DND-41 (cell line): ENCODE measurements around the gene KRTAP10-3.

ENCODE experiments used
- ATAC-seq: fragments of 200-7000 bp; cut with Tn5 transposase; 3 replicates; pipeline ENCODE4 v1.9.1; 2021; ENCODE audit warnings: low read depth; ENCODE audit not compliant: insufficient read depth
- DNase-seq: peaks from one replicate; pipeline ENCODE4 v3.0.0-alpha.2; 2020
- H2AFZ ChIP-seq: 2 replicates; pipeline ENCODE4 v1.6.0; 2012; ENCODE audit warnings: low read depth, low read length
- H3K27ac ChIP-seq: 2 replicates; pipeline ENCODE4 v1.5.1; 2012; ENCODE audit warnings: low read length, inconsistent platforms
- H3K27me3 ChIP-seq: fragments of 200-600 bp; sonication (generic); 2 replicates; pipeline ENCODE4 v1.6.0; 2012; ENCODE audit warnings: low read length, mild to moderate bottlenecking, inconsistent platforms; ENCODE audit not compliant: insufficient read depth, poor library complexity
- H3K36me3 ChIP-seq: 2 replicates; pipeline ENCODE4 v1.5.1; 2012; ENCODE audit warnings: low read length, inconsistent platforms; ENCODE audit not compliant: insufficient read depth
- H3K4me1 ChIP-seq: 2 replicates; pipeline ENCODE4 v1.5.1; 2012; ENCODE audit warnings: mild to moderate bottlenecking, low read length; ENCODE audit not compliant: insufficient read depth
- H3K4me2 ChIP-seq: 2 replicates; pipeline ENCODE4 v1.6.0; 2012; ENCODE audit warnings: mild to moderate bottlenecking, moderate library complexity, low read length, inconsistent platforms; ENCODE audit not compliant: insufficient read depth
- H3K4me3 ChIP-seq, 2 experiments: fragments of 200-600 bp in 1 of 2; shearing (Covaris generic) in 1 of 2; 2 replicates each; pipeline ENCODE4 v1.5.1; 2012 to 2016; ENCODE audit warnings: inconsistent platforms in 2 of 2, low read length in 2 of 2, mild to moderate bottlenecking in 2 of 2, low read depth in 1 of 2, moderate library complexity in 1 of 2
- H3K79me2 ChIP-seq: 2 replicates; pipeline ENCODE4 v1.6.0; 2012; ENCODE audit warnings: low read length, inconsistent platforms; ENCODE audit not compliant: insufficient read depth
- H3K9ac ChIP-seq: 2 replicates; pipeline ENCODE4 v1.6.0; 2012; ENCODE audit warnings: low read depth, mild to moderate bottlenecking, inconsistent platforms, low read length, moderate library complexity
- H3K9me3 ChIP-seq: 2 replicates; pipeline ENCODE4 v1.5.1; 2012; ENCODE audit warnings: low read length, moderate library complexity, mild to moderate bottlenecking, inconsistent platforms; ENCODE audit not compliant: insufficient read depth, severe bottlenecking
- H4K20me1 ChIP-seq: 2 replicates; pipeline ENCODE4 v1.6.0; 2012; ENCODE audit warnings: low read length; ENCODE audit not compliant: insufficient read depth
- CTCF ChIP-seq: IDR thresholded peaks from 2 replicates; pipeline ENCODE4 v1.5.1; 2012; ENCODE audit warnings: borderline replicate concordance, low read length, moderate library complexity, mild to moderate bottlenecking; ENCODE audit not compliant: poor library complexity, severe bottlenecking; ENCODE audit errors: extremely low read depth
- EZH2 ChIP-seq: IDR thresholded peaks from 3 replicates; pipeline ENCODE4 v1.6.1; 2012; ENCODE audit warnings: borderline replicate concordance, low read depth, mild to moderate bottlenecking, moderate library complexity, low read length, inconsistent platforms; ENCODE audit not compliant: severe bottlenecking

Gene KRTAP10-3

GRCh38 chr21:44583800-44584147, 25.2 kb upstream of the KRTAP10-3 start:
- Histone ChIP-seq H3K27me3 (peaks cover 7% of the 10 kb centered on the region), H2AFZ (no peak overlapping the region), H3K79me2 (no peaks in the 10 kb centered on the region), H3K27ac (no peak overlapping the region), H3K4me3 (no peak overlapping the region), H3K9me3 (peaks cover 9% of the 10 kb centered on the region), H3K4me2 (no peak overlapping the region), H3K9ac (no peak overlapping the region), H3K4me1 (no peaks in the 10 kb centered on the region), H4K20me1 (no peaks in the 10 kb centered on the region), H3K36me3 (no peaks in the 10 kb centered on the region)
- ATAC-seq (no peak), DNase-seq (no peak)
- TF ChIP-seq EZH2 (no peak), CTCF (no peak)

GRCh38 chr21:44583089-44583799, 24.6 kb upstream of the KRTAP10-3 start:
- no peak overlapping the region for H3K4me2 ChIP-seq
- no peaks in the 10 kb centered on the region for H3K4me1 ChIP-seq
- DNase-seq (no peak), ATAC-seq (no peak)
- peaks cover 7% of the 10 kb centered on the region for H3K27me3 ChIP-seq
- H3K36me3 ChIP-seq: no peaks in the 10 kb centered on the region
- no peak overlapping the region for H3K27ac ChIP-seq
- no peak overlapping the region for H3K4me3 ChIP-seq
- H4K20me1 ChIP-seq: no peaks in the 10 kb centered on the region
- no peak overlapping the region for H2AFZ ChIP-seq
- TF ChIP-seq CTCF: no peak
- no peak for TF ChIP-seq EZH2
- no peaks in the 10 kb centered on the region for H3K79me2 ChIP-seq
- no peak overlapping the region for H3K9ac ChIP-seq
- H3K9me3 ChIP-seq: peaks cover 9% of the 10 kb centered on the region

GRCh38 chr21:44582055-44582454, 23.5 kb upstream of the KRTAP10-3 start:
- H3K9me3 ChIP-seq: peaks cover 9% of the 10 kb centered on the region
- H4K20me1 ChIP-seq: no peaks in the 10 kb centered on the region
- peaks cover 7% of the 10 kb centered on the region for H3K27me3 ChIP-seq
- H3K4me2 ChIP-seq: no peak overlapping the region
- H3K4me3 ChIP-seq: no peak overlapping the region
- no peaks in the 10 kb centered on the region for H3K36me3 ChIP-seq
- no peaks in the 10 kb centered on the region for H3K4me1 ChIP-seq
- ATAC-seq (no peak), DNase-seq (no peak)
- H3K27ac ChIP-seq: no peak overlapping the region
- H3K79me2 ChIP-seq: no peaks in the 10 kb centered on the region
- H3K9ac ChIP-seq: no peak overlapping the region
- H2AFZ ChIP-seq: no peak overlapping the region
- TF ChIP-seq EZH2 (no peak), CTCF (no peak)

- no peak overlapping the region for H3K4me3 ChIP-seq
Measured at GRCh38 chr21:44581158-44581557, 22.6 kb upstream of the KRTAP10-3 start.

More at GRCh38 chr21:44581158-44581557, 22.6 kb upstream of the KRTAP10-3 start:
- DNase-seq: no peak
- no peaks in the 10 kb centered on the region for H3K36me3 ChIP-seq
- H3K9me3 ChIP-seq: peaks cover 9% of the 10 kb centered on the region
- no peak for TF ChIP-seq CTCF
- TF ChIP-seq EZH2: no peak
- no peaks in the 10 kb centered on the region for H4K20me1 ChIP-seq
- H2AFZ ChIP-seq: no peak overlapping the region
- no peak overlapping the region for H3K4me2 ChIP-seq
- H3K27me3 ChIP-seq: peaks cover 7% of the 10 kb centered on the region
- H3K9ac ChIP-seq: no peak overlapping the region
- no peaks in the 10 kb centered on the region for H3K4me1 ChIP-seq
- no peaks in the 10 kb centered on the region for H3K79me2 ChIP-seq
- no peak overlapping the region for H3K27ac ChIP-seq
- no peak for ATAC-seq
